ENCODE measurements around the gene S100A16.

S100A16 gene

GRCh38 chr1:153616917-153617311, 4.0 kb upstream of the S100A16 start:
- Histone ChIP-seq H3K36me3 (ENCODE audit: control insufficient read depth in 4 of 4, insufficient read depth in 4 of 4, low read length in 3 of 4) (no peaks in the 10 kb centered on the region), H3K27ac (ENCODE audit: insufficient read depth in 1 of 2, low read depth in 1 of 2, low read length in 2 of 2, poor library complexity in 1 of 2, severe bottlenecking in 2 of 2) (no peak overlapping the region), H3K9me3 (ENCODE audit: control extremely low read depth in 1 of 5, control insufficient read depth in 4 of 5, insufficient read depth in 2 of 5, low read depth in 1 of 5, low read length in 4 of 5) (peaks cover 0 to 1% (median 0%) of the 10 kb centered on the region in 5 experiments), H3K4me1 (ENCODE audit: control extremely low read depth in 1 of 4, control insufficient read depth in 4 of 4, insufficient read depth in 4 of 4, low read length in 3 of 4) (peaks cover 0 to 4% (median 2%) of the 10 kb centered on the region in 4 experiments), H3K4me3 (ENCODE audit: control insufficient read depth in 1 of 7, extremely low read depth in 1 of 7, insufficient read depth in 4 of 7, low read depth in 2 of 7, low read length in 6 of 7) (no peak overlapping the region), H3K27me3 (replicated peaks in 2 of 5; ENCODE audit: control insufficient read depth in 4 of 5, insufficient read depth in 5 of 5, low read length in 4 of 5) (no peaks in the 10 kb centered on the region)
- POLR2A ChIA-PET: no interaction called here
- CTCF ChIA-PET: interaction anchor here (1.0 to 21.2 kb wide), 11 partner anchors 9 to 108 kb away, joined by 3 to 262 read pairs (median 22); partner anchors contain the start of genes CHTOP, S100A1 and S100A13
- no peak for DNase-seq
- whole genome bisulfite sequencing (ENCODE audit: insufficient coverage): 89% methylated on average over 3 of the region's 5 CpGs

GRCh38 chr1:153616144-153616916, 3.4 kb upstream of the S100A16 start, which contains the start of gene S100A14:
TSS of gene S100A14 (minus strand) at chr1:153616325. CDS start at chr1:153615858, 467 bp downstream.
- H3K4me1 ChIP-seq (ENCODE audit: control extremely low read depth in 1 of 4, control insufficient read depth in 4 of 4, insufficient read depth in 4 of 4, low read length in 3 of 4): peaks cover 0 to 8% (median 2%) of the 10 kb centered on the region in 4 experiments
- H3K27ac ChIP-seq (ENCODE audit: insufficient read depth in 1 of 2, low read depth in 1 of 2, low read length in 2 of 2, poor library complexity in 1 of 2, severe bottlenecking in 2 of 2): no peak within 1 kb of the TSS

GRCh38 chr1:153615406-153615805, 2.5 kb upstream of the S100A16 start:
- H3K4me1 ChIP-seq (ENCODE audit: control extremely low read depth in 1 of 4, control insufficient read depth in 4 of 4, insufficient read depth in 4 of 4, low read length in 3 of 4): peaks cover 0 to 17% (median 7%) of the 10 kb centered on the region in 4 experiments
- ChIA-PET POLR2A (interaction anchor here (1.3 kb wide), 1 partner anchor 43 kb away, joined by 4 read pairs; no protein-coding TSS in a partner anchor), CTCF (interaction anchor here (0.6 to 21.2 kb wide), 12 partner anchors 7 to 106 kb away, joined by 3 to 262 read pairs (median 8); partner anchors contain the start of genes S100A1 and S100A13)
- no peaks in the 10 kb centered on the region for H3K36me3 ChIP-seq (ENCODE audit: control insufficient read depth in 4 of 4, insufficient read depth in 4 of 4, low read length in 3 of 4)
- DNase-seq: no peak
- H3K9me3 ChIP-seq (ENCODE audit: control extremely low read depth in 1 of 5, control insufficient read depth in 4 of 5, insufficient read depth in 2 of 5, low read depth in 1 of 5, low read length in 4 of 5): peaks cover 0 to 1% (median 0%) of the 10 kb centered on the region in 5 experiments
- WGBS (ENCODE audit: insufficient coverage): 100% methylated on average over 2 of the region's 2 CpGs
- H3K27ac ChIP-seq (ENCODE audit: insufficient read depth in 1 of 2, low read depth in 1 of 2, low read length in 2 of 2, poor library complexity in 1 of 2, severe bottlenecking in 2 of 2): no peak overlapping the region
- H3K4me3 ChIP-seq (ENCODE audit: control insufficient read depth in 1 of 7, extremely low read depth in 1 of 7, insufficient read depth in 4 of 7, low read depth in 2 of 7, low read length in 6 of 7): no peak overlapping the region
- H3K27me3 ChIP-seq (replicated peaks in 2 of 5; ENCODE audit: control insufficient read depth in 4 of 5, insufficient read depth in 5 of 5, low read length in 4 of 5): no peaks in the 10 kb centered on the region

More at GRCh38 chr1:153616144-153616916, 3.4 kb upstream of the S100A16 start, which contains the start of gene S100A14:
- 100% methylated on average over 7 of the region's 10 CpGs for WGBS (ENCODE audit: insufficient coverage)
- Histone ChIP-seq H3K4me3 (ENCODE audit: control insufficient read depth in 1 of 7, extremely low read depth in 1 of 7, insufficient read depth in 4 of 7, low read depth in 2 of 7, low read length in 6 of 7) (no peak within 1 kb of the TSS), H3K9me3 (ENCODE audit: control extremely low read depth in 1 of 5, control insufficient read depth in 4 of 5, insufficient read depth in 2 of 5, low read depth in 1 of 5, low read length in 4 of 5) (peaks cover 0 to 1% (median 0%) of the 10 kb centered on the region in 5 experiments), H3K36me3 (ENCODE audit: control insufficient read depth in 4 of 4, insufficient read depth in 4 of 4, low read length in 3 of 4) (no peaks in the 10 kb centered on the region), H3K27me3 (replicated peaks in 2 of 5; ENCODE audit: control insufficient read depth in 4 of 5, insufficient read depth in 5 of 5, low read length in 4 of 5) (no peaks in the 10 kb centered on the region)
- CTCF ChIA-PET: interaction anchor here (0.6 to 21.2 kb wide), 12 partner anchors 8 to 107 kb away, joined by 3 to 262 read pairs (median 8); partner anchors contain the start of genes CHTOP, S100A1 and S100A13
- no peak for DNase-seq
- POLR2A ChIA-PET: interaction anchor here (0.6 to 1.3 kb wide), 2 partner anchors 44 to 112 kb away, joined by 3 to 4 read pairs; partner anchors contain the start of gene INTS3

GRCh38 chr1:153614906-153615305, 2.0 kb upstream of the S100A16 start:
- no peaks in the 10 kb centered on the region for H3K27me3 ChIP-seq (replicated peaks in 2 of 5; ENCODE audit: control insufficient read depth in 4 of 5, insufficient read depth in 5 of 5, low read length in 4 of 5)
- ChIA-PET CTCF (interaction anchor here (1.0 to 21.2 kb wide), 11 partner anchors 7 to 106 kb away, joined by 3 to 262 read pairs (median 7); partner anchors contain the start of genes S100A1 and S100A13), POLR2A (interaction anchor here (0.5 kb wide), 1 partner anchor 34 kb away, joined by 3 read pairs; no protein-coding TSS in a partner anchor)
- DNase-seq: no peak
- H3K4me3 ChIP-seq (ENCODE audit: control insufficient read depth in 1 of 7, extremely low read depth in 1 of 7, insufficient read depth in 4 of 7, low read depth in 2 of 7, low read length in 6 of 7): no peak overlapping the region
- H3K4me1 ChIP-seq (ENCODE audit: control extremely low read depth in 1 of 4, control insufficient read depth in 4 of 4, insufficient read depth in 4 of 4, low read length in 3 of 4): peaks cover 0 to 22% (median 12%) of the 10 kb centered on the region in 4 experiments
- no peaks in the 10 kb centered on the region for H3K36me3 ChIP-seq (ENCODE audit: control insufficient read depth in 4 of 4, insufficient read depth in 4 of 4, low read length in 3 of 4)
- 100% methylated on average over 6 of the region's 7 CpGs for WGBS (ENCODE audit: insufficient coverage)
- H3K9me3 ChIP-seq (ENCODE audit: control extremely low read depth in 1 of 5, control insufficient read depth in 4 of 5, insufficient read depth in 2 of 5, low read depth in 1 of 5, low read length in 4 of 5): peaks cover 0 to 1% (median 0%) of the 10 kb centered on the region in 5 experiments
- H3K27ac ChIP-seq (ENCODE audit: insufficient read depth in 1 of 2, low read depth in 1 of 2, low read length in 2 of 2, poor library complexity in 1 of 2, severe bottlenecking in 2 of 2): no peak overlapping the region

- ChIA-PET POLR2A (interaction anchor here (0.5 kb wide), 1 partner anchor 33 kb away, joined by 3 read pairs; no protein-coding TSS in a partner anchor), CTCF (interaction anchor here (1.0 to 21.2 kb wide), 10 partner anchors 6 to 105 kb away, joined by 3 to 262 read pairs (median 18); partner anchors contain the start of genes S100A1 and S100A13)
- no peak overlapping the region for H3K4me3 ChIP-seq (ENCODE audit: control insufficient read depth in 1 of 7, extremely low read depth in 1 of 7, insufficient read depth in 4 of 7, low read depth in 2 of 7, low read length in 6 of 7)
- H3K4me1 ChIP-seq (ENCODE audit: control extremely low read depth in 1 of 4, control insufficient read depth in 4 of 4, insufficient read depth in 4 of 4, low read length in 3 of 4): peaks cover 0 to 27% (median 16%) of the 10 kb centered on the region in 4 experiments
- no peaks in the 10 kb centered on the region for H3K9me3 ChIP-seq (ENCODE audit: control extremely low read depth in 1 of 5, control insufficient read depth in 4 of 5, insufficient read depth in 2 of 5, low read depth in 1 of 5, low read length in 4 of 5)
- 79% methylated on average over 2 of the region's 2 CpGs for WGBS (ENCODE audit: insufficient coverage)
- H3K36me3 ChIP-seq (ENCODE audit: control insufficient read depth in 4 of 4, insufficient read depth in 4 of 4, low read length in 3 of 4): no peaks in the 10 kb centered on the region
- no peak overlapping the region for H3K27ac ChIP-seq (ENCODE audit: insufficient read depth in 1 of 2, low read depth in 1 of 2, low read length in 2 of 2, poor library complexity in 1 of 2, severe bottlenecking in 2 of 2)
- no peaks in the 10 kb centered on the region for H3K27me3 ChIP-seq (replicated peaks in 2 of 5; ENCODE audit: control insufficient read depth in 4 of 5, insufficient read depth in 5 of 5, low read length in 4 of 5)
- DNase-seq: no peak
Observed at GRCh38 chr1:153614189-153614900, 1.4 kb upstream of the S100A16 start.

- Histone ChIP-seq H3K4me3 (ENCODE audit: control insufficient read depth in 1 of 7, extremely low read depth in 1 of 7, insufficient read depth in 4 of 7, low read depth in 2 of 7, low read length in 6 of 7) (no peak overlapping the region), H3K27ac (ENCODE audit: insufficient read depth in 1 of 2, low read depth in 1 of 2, low read length in 2 of 2, poor library complexity in 1 of 2, severe bottlenecking in 2 of 2) (no peak overlapping the region), H3K4me1 (ENCODE audit: control extremely low read depth in 1 of 4, control insufficient read depth in 4 of 4, insufficient read depth in 4 of 4, low read length in 3 of 4) (peaks cover 0 to 28% (median 16%) of the 10 kb centered on the region in 4 experiments), H3K27me3 (replicated peaks in 2 of 5; ENCODE audit: control insufficient read depth in 4 of 5, insufficient read depth in 5 of 5, low read length in 4 of 5) (no peaks in the 10 kb centered on the region), H3K9me3 (ENCODE audit: control extremely low read depth in 1 of 5, control insufficient read depth in 4 of 5, insufficient read depth in 2 of 5, low read depth in 1 of 5, low read length in 4 of 5) (no peaks in the 10 kb centered on the region), H3K36me3 (ENCODE audit: control insufficient read depth in 4 of 4, insufficient read depth in 4 of 4, low read length in 3 of 4) (no peaks in the 10 kb centered on the region)
- POLR2A ChIA-PET: no interaction called here
- DNase-seq: no peak
- 100% methylated on average over 2 of the region's 5 CpGs for WGBS (ENCODE audit: insufficient coverage)
- CTCF ChIA-PET: interaction anchor here (1.6 to 21.2 kb wide), 7 partner anchors 15 to 104 kb away, joined by 5 to 262 read pairs (median 62); partner anchors contain the start of genes S100A1 and S100A13
Observed at GRCh38 chr1:153613406-153613805, 469 bp upstream of the S100A16 start.

All from common myeloid progenitor, CD34-positive (primary cell).